HG03460 (cell line): Measurements from ENCODE around the gene KRT78.

ENCODE experiments used
- ATAC-seq: cut with Tn5 transposase; IDR thresholded peaks from one replicate; pipeline ENCODE4 v1.9.1; 2021; ENCODE audit not compliant: unreplicated experiment

The KRT78 gene

DNA sequence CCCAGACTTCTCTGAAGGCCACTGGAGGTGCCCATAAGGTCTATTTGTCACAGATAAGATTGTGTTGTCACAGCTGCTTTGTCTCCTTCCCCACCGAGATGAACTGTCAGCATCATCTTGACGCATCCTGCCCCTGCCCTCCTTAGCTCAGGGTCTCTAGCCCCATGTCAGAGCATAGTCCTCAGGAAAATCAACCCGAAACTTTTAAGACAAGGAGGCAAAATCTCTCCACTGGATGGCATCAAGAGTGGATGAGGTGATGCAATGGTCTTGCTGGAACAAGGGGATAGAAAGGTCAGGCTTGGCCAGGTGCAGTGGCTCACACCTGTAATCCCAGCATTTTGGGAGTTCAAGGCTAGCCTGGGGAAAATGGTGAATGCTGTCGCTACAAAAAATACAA lies 22.8 kb downstream of the KRT78 start:
- ATAC-seq: no peak

DNA sequence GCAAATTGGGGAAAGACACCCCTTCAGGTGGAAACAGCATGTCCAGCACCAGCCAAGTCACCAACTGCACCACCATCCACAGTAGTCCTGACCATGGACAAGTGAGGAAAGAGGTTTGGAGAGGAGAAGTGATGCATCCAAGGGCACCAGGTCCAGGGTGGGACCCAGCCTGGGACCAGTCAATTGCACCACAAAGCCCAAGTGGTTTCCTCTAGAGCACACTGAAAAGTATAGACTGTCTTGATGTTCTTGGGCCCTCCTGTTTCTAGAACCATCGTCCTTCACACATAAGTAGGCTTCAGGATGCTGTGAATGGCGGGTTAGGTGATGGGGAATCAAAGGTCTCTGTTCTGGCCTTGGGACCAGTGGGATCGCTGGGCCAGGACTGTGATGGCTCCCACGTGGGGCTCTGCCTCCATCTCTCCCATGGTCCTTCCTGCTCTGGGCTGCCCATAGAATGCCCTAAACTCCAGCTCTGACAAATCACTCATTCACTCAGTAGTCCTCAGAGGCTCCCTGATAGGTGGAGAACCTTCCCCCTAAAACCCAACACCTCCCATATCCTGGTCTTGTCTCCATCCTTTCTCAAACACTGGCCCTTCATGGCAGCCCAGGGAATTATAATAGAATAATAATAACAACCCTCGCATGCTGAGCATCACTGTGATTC lies 23.9 kb downstream of the KRT78 start:
- ATAC-seq: no peak

DNA sequence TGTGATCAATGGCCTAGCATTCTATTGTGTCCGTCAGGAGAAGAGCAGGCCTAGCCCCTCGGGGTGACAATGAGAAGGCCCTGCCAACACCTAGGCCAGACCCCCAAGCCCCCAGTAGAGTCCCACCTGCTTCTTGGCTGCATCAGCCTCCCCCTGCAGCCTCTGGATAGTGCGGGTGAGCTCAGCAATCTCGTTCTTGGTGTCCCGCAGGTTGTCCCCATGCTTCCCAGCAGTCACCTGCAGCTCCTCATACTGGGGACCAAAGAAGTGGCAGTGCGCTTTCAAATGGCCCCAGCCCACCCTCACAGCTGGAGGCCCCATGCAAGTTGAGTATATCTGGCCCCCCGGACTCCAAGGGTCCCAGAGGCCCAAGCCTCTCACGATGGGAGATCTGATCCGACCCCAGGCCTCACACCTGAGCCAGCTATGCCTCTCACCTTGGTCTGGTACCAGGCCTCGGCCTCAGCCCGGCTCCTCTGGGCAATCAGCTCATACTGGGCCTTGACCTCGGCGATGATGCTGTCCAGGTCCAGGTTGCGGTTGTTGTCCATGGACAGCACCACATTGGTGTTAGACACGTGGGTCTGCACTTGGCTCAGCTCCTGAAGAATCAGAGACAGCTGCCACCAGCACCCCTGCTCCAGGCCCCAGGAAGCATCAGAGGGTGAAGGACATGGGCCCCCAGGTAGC lies 24.9 kb downstream of the KRT78 start:
- no peak for ATAC-seq

DNA sequence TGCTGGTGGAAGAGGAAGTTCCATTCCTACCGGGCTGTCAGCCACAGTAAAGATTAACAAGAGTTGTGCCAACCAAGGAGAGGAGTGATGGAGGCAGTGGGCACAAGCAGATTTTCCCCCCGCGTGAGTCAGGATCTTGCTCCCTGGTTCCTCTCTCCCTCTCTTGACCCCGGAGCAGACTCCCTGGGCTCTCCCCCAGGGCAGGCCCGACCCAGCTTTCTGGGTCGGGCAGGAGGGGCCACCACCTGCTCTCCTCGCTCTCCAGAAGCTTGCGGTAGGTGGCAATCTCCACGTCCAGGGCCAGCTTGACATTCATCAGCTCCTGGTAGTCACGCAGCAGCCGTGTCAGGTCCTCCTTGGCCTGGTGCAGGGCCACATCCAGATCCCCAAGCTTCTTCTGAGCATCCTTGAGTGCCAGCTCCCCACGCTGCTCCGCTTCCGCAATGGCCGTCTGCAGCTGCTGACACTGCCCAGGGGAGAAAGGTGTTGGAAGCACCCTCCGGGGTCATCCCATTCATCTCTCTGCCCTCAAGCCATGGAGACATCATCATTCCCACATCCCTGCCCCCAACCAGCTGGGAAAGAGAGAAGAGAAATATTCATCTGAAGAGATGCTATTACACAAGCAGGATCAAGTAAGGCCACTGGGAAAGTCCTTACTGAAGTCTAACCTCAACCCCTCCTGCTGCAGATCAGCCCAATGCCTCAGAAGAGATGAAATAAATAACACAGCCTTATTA lies 25.9 kb downstream of the KRT78 start:
- no peak for ATAC-seq

DNA sequence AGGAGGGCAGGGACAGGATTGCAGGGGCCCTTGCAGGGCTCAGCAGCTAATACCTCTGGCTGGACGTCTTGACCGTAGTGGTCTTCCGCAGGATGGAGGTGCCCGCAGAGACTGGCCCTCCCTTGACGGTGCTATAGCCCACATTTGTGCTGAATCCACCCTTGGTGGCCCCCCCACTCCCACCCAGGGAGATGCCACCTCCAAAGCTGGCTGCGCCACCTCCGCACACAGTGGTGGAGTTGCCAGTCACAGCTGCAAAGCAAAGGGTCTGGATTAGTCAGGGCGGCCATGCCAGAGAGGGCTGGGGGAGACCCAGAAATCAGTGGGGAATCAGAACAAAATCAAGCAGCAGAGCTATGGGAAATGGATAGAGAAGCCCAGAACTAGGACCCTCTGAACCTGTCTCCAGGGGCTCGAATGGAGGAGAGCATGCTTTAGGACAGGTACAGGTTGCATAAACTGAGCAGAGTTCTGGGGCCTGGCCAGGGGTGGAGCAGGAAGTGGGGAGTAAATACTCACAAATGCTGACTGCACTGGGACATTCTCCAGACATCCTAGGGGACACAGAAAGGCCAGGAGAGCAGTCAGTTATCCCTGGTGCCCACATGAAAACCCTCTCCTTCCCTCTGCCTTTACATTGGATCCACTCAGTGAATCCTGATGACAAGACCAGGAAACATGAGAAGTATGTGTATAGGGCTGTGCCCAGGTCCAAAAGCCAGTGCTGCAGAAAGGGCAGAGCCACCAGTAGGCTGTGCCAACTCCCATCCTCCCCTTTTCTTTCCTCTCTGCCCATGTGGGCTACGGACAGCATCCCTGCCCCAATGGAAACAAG lies 26.8 kb downstream of the KRT78 start:
- no peak for ATAC-seq

DNA sequence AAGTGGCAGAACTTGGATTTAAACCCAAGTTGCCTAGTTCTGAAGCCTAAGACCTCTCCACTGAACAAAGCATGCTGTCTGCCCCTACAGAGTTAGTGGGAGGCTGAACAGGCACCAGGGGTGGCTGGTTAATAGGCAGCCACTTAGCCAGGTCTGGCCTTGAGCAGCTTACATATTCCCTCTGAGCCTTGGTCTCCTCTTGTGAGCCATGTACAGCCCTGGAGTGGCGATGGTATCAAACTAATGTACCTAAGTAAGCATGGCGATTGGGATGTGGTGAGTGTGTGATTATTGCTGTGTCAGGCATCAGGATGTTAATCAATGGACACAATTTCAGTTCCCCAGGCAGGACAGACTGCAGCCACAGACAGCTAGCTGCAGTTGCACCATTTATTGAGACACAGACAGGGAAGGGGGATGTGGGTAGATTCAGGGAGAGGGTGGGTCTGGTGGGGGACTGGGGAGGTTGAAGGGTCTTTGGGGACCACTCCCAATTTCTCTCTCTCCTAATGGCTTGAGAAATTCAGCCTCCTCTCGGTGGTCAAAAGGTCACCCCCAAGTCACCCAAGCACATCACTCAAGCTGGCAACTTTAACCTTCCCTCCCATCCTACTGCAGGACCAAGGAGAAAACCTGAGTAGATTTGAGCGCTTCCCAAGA lies 27.6 kb downstream of the KRT78 start:
- no peak for ATAC-seq

DNA sequence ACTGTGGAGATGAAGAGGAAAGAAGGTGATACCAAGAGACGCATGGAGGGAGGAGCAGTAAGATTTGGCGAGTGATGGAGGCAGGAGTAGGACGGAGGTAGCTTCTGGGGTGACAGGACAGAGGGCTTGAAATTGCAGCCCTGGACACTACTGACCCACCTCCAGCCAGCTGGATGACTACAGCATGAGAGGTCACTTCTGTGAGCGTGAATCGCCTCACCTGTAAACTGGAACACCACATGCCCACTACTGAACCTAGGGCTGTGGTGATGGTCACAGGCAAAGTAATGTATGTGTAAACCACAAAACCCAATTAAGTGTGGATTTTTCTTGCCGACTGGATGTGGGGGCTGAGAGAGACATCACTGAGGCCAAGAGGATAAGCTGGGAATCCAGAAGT lies 28.3 kb downstream of the KRT78 start:
- no peak for ATAC-seq

DNA sequence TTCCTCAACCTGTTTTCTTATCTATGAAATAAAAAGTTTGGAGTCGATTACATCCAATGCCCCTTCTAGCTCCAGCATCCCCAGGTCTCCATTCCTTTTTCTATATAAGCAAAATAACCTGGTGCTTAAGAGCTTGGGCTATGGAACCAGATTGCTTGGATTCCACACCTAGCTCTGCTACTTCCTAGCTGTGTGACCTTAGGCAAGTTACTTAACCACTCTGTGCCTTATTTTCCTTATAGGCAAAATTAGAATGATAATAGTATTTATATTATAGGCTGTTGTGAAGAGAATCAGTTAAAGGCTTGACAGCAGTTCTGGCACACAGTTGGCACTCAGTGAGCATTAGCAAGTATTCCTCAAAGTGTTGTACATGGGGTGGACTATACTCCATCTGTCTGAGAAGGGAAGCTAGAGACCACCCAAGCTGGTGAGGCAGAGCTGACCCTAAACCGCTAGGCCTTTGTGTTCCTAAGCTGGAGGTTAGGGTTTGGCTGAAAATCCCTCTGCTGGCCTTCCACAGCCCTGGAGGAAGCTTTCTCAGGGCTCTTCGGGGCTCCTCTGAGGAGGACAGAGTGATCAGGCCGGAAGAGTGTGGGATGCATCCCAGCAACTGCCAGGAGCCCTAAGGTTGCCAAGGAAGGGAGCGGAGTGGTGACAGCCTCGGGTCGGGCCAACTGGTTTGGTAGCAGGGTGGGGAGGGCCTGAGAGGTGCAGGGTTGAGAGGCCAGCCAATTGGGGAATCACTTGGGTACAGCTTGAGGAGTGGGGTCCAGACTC lies 28.9 kb downstream of the KRT78 start:
- ATAC-seq: no peak

DNA sequence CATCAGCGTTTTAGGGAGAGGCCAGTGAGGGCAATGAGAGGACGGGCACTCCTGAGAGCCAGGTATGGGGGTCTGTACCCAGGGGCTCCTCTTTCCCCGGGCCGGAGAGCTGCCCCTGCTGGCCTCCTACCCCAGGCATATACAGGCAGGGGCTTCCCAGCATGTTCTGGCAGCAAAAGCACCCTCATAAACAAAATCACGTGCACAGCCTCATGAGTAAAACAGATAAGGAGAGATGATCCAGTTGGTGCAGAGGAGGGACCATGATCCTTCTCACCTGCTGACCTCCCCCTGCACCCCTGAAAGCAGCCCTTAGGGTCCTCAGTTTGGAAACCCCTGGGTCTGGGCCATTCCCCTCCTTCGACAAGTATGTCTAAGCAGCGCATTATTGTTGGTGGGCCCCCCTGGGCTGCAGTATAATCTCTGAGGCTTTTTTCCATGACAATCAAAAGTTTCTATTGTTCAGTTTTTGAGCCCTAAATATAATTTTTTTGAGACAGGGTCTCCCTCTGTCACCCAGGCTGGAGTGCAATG lies 29.8 kb downstream of the KRT78 start:
- no peak for ATAC-seq

DNA sequence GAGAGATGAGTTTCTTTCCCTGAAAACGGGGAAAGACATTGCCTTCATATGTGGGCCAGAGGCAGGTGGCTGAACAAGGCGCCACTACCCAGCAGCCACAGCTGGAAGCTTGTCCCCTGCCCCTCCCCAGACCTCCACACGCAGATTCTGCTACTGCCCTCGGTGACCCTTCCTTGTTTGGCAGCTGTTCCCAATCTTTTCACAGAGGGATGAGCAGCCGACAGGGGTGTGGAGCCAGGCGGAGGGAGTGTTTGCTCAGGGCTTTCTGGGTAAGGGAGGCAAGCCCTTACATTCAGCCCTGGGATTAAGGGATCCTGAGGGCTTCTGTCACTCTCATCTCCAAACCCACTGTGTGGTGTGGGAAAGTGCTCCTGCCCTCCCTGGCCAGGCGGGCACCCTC lies 30.4 kb downstream of the KRT78 start:
- no peak for ATAC-seq

DNA sequence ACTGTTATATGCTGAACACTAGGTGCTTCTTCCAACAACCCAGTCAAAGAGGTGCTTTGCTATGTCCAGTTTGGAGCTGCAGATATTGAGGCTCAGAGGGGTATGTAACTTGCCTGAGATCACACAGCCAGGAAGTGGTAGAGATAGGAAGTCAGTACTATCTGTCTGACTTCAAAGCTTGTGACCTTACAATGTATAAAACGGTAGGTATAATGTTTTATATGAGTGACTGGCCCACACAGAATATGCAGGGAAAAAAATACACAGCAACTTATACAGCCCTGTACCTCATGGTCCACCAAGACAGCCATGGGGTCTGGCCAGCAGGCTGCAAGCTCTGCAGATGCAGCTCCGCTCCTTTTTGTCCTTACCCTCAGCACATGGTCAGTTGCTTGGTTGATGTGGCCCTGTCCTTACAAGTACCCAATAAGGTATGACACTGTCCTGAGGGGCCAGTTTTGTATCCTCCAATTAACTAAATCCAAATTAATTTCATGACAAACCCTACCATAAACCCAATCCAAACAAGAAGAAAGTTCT lies 31.0 kb downstream of the KRT78 start:
- ATAC-seq: no peak

DNA sequence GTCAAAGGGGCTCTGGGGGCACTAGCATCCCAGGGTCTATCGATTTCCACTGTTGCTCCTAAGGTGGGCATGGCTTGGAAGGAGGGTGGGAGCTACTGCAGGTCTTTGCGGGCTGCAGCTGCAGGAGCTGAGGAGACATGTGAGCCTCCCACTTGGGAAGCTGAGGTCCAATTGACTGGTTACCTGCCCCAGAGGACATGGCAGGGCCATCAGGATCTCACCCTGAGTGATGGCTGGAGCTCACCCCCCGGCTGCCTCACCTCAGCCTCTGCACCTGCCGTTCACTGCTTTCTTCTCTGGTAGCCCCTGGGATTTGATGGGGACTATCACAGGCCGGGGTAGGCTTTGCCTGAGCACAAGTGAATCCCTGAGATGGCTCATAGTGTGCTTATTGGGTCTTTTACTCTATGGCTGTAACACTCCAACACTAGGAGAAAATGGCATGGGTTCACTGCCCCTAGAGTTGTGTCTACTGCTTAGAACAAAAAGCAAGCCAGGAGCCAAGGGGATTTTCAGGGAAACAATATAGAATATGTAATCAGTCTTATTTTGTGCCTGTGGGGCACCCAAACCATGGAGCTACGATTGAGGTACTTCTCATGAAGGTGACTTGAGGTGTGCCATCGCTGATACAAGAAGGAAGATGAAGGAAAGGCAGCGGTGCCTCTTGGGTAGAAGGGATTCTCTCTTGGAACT lies 31.6 kb downstream of the KRT78 start:
- ATAC-seq: no peak

DNA sequence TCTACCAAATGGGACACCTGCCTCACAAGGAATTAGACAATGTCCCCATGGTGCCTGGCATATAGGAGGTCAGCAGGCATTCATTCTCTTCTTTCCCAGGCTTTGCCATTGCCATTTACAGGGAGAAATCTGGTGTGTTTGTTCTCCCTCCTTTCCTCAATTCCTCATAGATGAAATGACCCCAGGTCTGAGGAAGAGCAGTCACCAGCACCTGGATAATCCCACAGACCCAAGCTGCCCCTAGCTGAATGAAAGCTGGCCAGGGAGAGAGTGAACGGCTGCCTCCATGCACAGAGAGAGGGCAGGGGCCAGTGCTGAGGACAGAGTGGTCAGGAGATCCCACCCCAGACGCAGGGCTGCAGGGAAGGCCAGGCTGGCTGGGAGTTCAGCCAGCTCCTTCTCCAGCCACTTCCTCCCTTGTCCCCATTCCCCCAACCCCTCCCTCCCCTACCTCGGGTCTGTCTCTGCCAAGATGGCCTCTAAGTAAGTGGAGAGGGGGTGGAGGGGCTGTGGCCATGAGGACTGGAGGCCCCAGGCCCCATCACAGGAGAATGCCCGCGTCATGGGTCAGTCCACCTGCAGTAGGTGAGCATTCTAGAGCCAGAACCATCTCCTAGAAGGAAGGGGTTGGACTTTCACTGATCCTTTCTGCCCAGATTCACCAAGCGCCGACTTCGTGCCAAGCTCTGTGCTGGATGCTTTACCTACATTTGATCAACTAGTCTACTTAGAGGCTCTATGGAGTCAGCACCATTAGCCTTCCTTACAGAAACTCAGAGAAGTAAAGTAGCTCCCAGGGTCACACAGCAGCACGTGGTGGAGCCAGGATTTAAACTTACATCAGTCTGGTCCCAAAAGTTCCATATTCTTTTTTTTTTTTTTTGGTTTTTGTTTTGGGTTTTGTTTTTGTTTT lies 32.9 kb downstream of the KRT78 start:
- ATAC-seq: no peak

DNA sequence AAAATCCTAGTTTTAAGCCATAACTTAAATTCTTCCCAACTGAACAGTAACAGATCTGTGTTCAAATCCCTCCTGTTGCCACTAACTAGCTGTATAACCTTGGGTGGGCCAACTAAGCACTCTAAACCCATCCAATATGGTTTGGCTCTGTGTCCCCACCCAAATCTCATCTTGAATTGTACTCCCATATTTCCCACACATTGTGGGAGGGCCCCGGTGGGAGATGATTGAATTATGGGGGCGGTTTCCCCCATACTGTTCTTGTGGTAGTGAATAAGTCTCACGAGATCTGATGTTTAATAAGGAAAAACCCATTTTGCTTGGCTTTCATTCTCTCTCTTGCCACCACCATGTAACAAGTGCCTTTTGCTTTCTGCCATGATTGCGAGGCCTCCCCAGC lies 33.6 kb downstream of the KRT78 start:
- no peak for ATAC-seq

DNA sequence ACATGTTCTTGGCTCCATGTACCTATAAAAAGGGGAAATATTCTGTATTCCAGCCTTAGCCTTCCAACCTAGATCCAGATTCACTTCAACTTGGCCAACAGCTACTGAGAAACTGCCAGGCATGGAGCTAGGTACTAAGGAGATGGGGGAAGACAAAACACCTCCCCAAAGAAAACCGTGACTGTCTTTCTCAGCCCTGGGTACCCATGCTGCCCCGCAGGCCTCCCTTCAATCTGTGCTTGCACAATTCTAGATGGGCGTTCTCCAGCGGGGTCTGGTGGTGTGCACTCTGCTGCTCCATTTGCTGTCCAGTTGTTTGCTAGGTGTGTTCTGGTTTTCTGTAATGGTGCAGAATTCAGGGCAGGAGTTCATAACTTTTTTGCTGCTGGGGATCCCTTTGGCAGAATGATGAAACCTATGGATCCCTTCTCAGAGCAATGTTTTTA lies 34.1 kb downstream of the KRT78 start:
- no peak for ATAC-seq

DNA sequence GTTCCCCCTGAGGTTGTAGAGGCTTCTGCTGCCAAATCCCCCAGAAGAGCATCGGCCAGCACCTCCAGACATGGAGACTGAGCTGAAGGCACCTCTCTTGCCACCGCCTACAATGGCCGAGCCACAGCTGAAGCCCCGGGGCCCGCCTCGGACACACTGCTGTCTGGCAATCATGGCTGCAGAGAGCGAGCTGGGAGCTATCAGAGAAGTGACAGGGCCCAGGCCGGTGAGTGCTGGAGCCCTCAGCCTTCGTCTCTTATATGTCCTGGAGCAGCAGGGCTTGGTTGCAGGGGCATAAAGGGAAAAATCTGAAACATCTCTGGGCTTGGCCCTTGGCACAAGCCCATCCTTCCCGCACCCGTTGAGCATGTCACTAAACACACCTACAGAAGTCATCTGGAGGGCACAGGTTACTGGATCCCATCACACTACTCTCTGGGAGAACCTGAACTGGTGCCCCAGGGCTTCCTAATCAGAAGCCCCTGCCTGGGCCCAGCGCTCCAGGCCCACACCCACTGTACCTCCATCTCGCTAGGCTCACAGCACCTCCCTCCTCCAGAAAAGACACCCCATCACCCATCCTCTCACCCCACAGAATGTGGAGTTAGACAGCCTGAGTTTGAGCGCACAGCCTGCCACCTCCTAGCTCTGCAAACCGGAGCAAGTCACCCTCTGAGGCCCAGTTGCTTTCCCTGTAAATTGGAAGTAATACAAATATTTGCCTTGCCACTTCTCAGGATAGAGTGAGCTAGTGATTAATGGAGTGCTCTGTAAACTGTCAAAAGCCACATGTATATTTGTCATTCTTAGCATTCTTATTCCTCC lies 34.7 kb downstream of the KRT78 start, which contains the start of gene KRT4:
Gene KRT4 (minus strand): TSS at position 232 of the 825 bp plus-strand sequence. CDS start 58 bp downstream, at position 174.
- no peak for ATAC-seq
